H1 (cell line): ENCODE results near the gene CCNI2. TPM values are rescaled to one million over a fixed set of nuclear protein-coding genes. Genes with fewer than 3 reads are reported as not detected.

ENCODE experiments used
- CTCF ChIA-PET: fragments of 300-600 bp; sonication (Branson Sonifier 250); formaldehyde crosslinking; loops from one replicate; lab custom pipeline; 2021; ENCODE audit not compliant: partially characterized antibody; lab: Charles Lee
- POLR2A ChIA-PET: fragments of 300-600 bp; sonication (Branson Sonifier 250); formaldehyde crosslinking; loops from one replicate; lab custom pipeline; 2021; ENCODE audit warnings: inconsistent platforms; ENCODE audit not compliant: partially characterized antibody; lab: Charles Lee
- DNase-seq, 2 experiments: peaks; one replicate each; pipeline versions ENCODE4 v3.0.0 to v3.0.0-alpha.2; 2010 to 2022; ENCODE audit warnings: low spot score in 2 of 2, low read depth in 1 of 2, mixed read lengths in 1 of 2
- FAIRE-seq: peaks from 2 replicates; lab custom pipeline; 2011; peaks lifted over from hg19 to GRCh38; lab: Jason Lieb, UNC
- H2AFZ ChIP-seq: 2 replicates; pipeline ENCODE4 v1.8.1; 2012; ENCODE audit warnings: low read length, inconsistent platforms
- H2AK5ac ChIP-seq: 2 replicates; pipeline ENCODE4 v1.6.1; 2013; ENCODE audit warnings: low read depth, low read length
- H2BK120ac ChIP-seq: replicated peaks from 2 replicates; pipeline ENCODE3; 2013; ENCODE audit warnings: low read depth, low read length, inconsistent platforms
- H2BK12ac ChIP-seq: 2 replicates; pipeline ENCODE4 v1.6.1; 2013; ENCODE audit warnings: low read depth, low read length
- H2BK15ac ChIP-seq: 2 replicates; pipeline ENCODE4 v1.6.1; 2013; ENCODE audit warnings: low read length
- H2BK20ac ChIP-seq: 2 replicates; pipeline ENCODE4 v1.6.1; 2013; ENCODE audit warnings: low read length
- H2BK5ac ChIP-seq: 2 replicates; pipeline ENCODE4 v1.6.1; 2013; ENCODE audit warnings: low read depth, low read length
- H3K14ac ChIP-seq: 2 replicates; pipeline ENCODE4 v1.6.1; 2013; ENCODE audit warnings: inconsistent platforms; ENCODE audit not compliant: insufficient read length
- H3K18ac ChIP-seq: 2 replicates; pipeline ENCODE4 v1.6.1; 2013; ENCODE audit warnings: low read length; ENCODE audit errors: extremely low read depth
- H3K23ac ChIP-seq: 2 replicates; pipeline ENCODE4 v1.6.1; 2013; ENCODE audit warnings: inconsistent platforms; ENCODE audit not compliant: insufficient read length
- H3K23me2 ChIP-seq: 2 replicates; pipeline ENCODE4 v1.6.1; 2013; ENCODE audit warnings: low read depth, low read length
- H3K27ac ChIP-seq: 2 replicates; pipeline ENCODE4 v1.6.1; 2011; ENCODE audit warnings: low read depth, low read length, inconsistent platforms
- H3K27me3 ChIP-seq, 4 experiments: replicated peaks in 1 of 4; 1 replicate in 1 of 4; 2 replicates in 3 of 4; pipeline versions ENCODE4 v1.6.1 to v1.8.1; 2011 to 2013; ENCODE audit warnings: low read length in 3 of 4, mild to moderate bottlenecking in 3 of 4, inconsistent platforms in 2 of 4, mixed read lengths in 2 of 4, moderate library complexity in 1 of 4; ENCODE audit not compliant: control insufficient read depth in 3 of 4, insufficient read depth in 3 of 4; ENCODE audit errors: extremely low read depth in 1 of 4
- H3K36me3 ChIP-seq, 4 experiments: 2 replicates each; pipeline versions ENCODE4 v1.6.1 to v1.8.1; 2011 to 2013; ENCODE audit warnings: mild to moderate bottlenecking in 4 of 4, low read length in 3 of 4, moderate library complexity in 2 of 4, control low read depth in 1 of 4, inconsistent platforms in 1 of 4; ENCODE audit not compliant: insufficient read depth in 4 of 4, control insufficient read depth in 2 of 4
- H3K4ac ChIP-seq: replicated peaks from 2 replicates; pipeline ENCODE3; 2013; ENCODE audit warnings: low read length, low read depth, mixed read lengths, inconsistent platforms; ENCODE audit not compliant: insufficient read length
- H3K4me1 ChIP-seq, 4 experiments: replicated peaks in 1 of 4; 1 replicate in 1 of 4; 2 replicates in 3 of 4; pipeline versions ENCODE4 v1.6.1 to v1.8.1; 2011 to 2013; ENCODE audit warnings: low read length in 3 of 4, inconsistent platforms in 2 of 4, mixed read lengths in 1 of 4; ENCODE audit not compliant: insufficient read depth in 4 of 4, control insufficient read depth in 3 of 4
- H3K4me2 ChIP-seq, 2 experiments: 2 replicates each; pipeline versions ENCODE4 v1.6.1 to v1.8.1; 2011 to 2013; ENCODE audit warnings: low read depth in 2 of 2, low read length in 2 of 2, control low read depth in 1 of 2, inconsistent platforms in 1 of 2, mild to moderate bottlenecking in 1 of 2; ENCODE audit not compliant: insufficient read depth in 1 of 2
- H3K4me3 ChIP-seq, 4 experiments: fragments of 200-600, 300-600 bp in 1 of 4; sonication (generic), shearing (Covaris generic), sonication (Bioruptor Twin) in 1 of 4; 2 replicates each; pipeline versions ENCODE4 v1.5.1 to v1.8.1; 2011 to 2016; ENCODE audit warnings: low read length in 4 of 4, low read depth in 3 of 4, control low read depth in 2 of 4, inconsistent platforms in 2 of 4, mild to moderate bottlenecking in 2 of 4, mixed read lengths in 1 of 4, moderate library complexity in 1 of 4; ENCODE audit not compliant: insufficient read depth in 2 of 4; ENCODE audit errors: extremely low read depth in 1 of 4
- H3K56ac ChIP-seq: replicated peaks from 2 replicates; pipeline ENCODE3; 2013; ENCODE audit warnings: low read depth, mild to moderate bottlenecking, mixed read lengths, low read length, inconsistent platforms; ENCODE audit not compliant: insufficient read length
- H3K79me1 ChIP-seq: 2 replicates; pipeline ENCODE4 v1.6.1; 2013; ENCODE audit warnings: low read depth, low read length, control low read depth
- H3K79me2 ChIP-seq, 2 experiments: 2 replicates each; pipeline versions ENCODE4 v1.6.1 to v1.8.1; 2012 to 2013; ENCODE audit warnings: low read length in 2 of 2, mild to moderate bottlenecking in 2 of 2, inconsistent platforms in 1 of 2; ENCODE audit not compliant: insufficient read depth in 2 of 2, control insufficient read depth in 1 of 2
- H3K9ac ChIP-seq, 4 experiments: replicated peaks in 1 of 4; 1 replicate in 1 of 4; 2 replicates in 3 of 4; pipeline versions ENCODE4 v1.6.1 to v1.8.1; 2011 to 2013; ENCODE audit warnings: low read depth in 3 of 4, low read length in 3 of 4, control low read depth in 2 of 4, mild to moderate bottlenecking in 2 of 4, moderate library complexity in 2 of 4, inconsistent platforms in 1 of 4; ENCODE audit errors: extremely low read depth in 1 of 4
- H3K9me3 ChIP-seq, 2 experiments: 2 replicates each; pipeline versions ENCODE4 v1.6.1 to v1.8.1; 2012 to 2013; ENCODE audit warnings: mild to moderate bottlenecking in 2 of 2, moderate library complexity in 2 of 2, control low read depth in 1 of 2, inconsistent platforms in 1 of 2, low read depth in 1 of 2, low read length in 1 of 2, mixed read lengths in 1 of 2; ENCODE audit not compliant: insufficient read depth in 2 of 2
- H4K20me1 ChIP-seq, 2 experiments: replicated peaks in 1 of 2; 2 replicates each; pipeline versions ENCODE3 to v1.8.1; 2011 to 2013; ENCODE audit warnings: inconsistent platforms in 2 of 2, low read length in 2 of 2, mild to moderate bottlenecking in 1 of 2; ENCODE audit not compliant: insufficient read depth in 2 of 2, control insufficient read depth in 1 of 2
- H4K5ac ChIP-seq: 2 replicates; pipeline ENCODE4 v1.6.1; 2013; ENCODE audit warnings: low read length, low read depth, mixed read lengths, inconsistent platforms; ENCODE audit not compliant: insufficient read length
- H4K8ac ChIP-seq: 2 replicates; pipeline ENCODE4 v1.8.0; 2013; ENCODE audit warnings: mild to moderate bottlenecking, moderate library complexity, low read length, inconsistent platforms; ENCODE audit not compliant: insufficient read depth; ENCODE audit errors: extremely low read depth
- H4K91ac ChIP-seq: replicated peaks from 2 replicates; pipeline ENCODE3; 2013; ENCODE audit warnings: low read length, mixed read lengths, inconsistent platforms; ENCODE audit not compliant: insufficient read length
- SRF ChIP-seq: IDR thresholded peaks from 2 replicates; pipeline ENCODE4 v1.6.1; 2011; ENCODE audit warnings: mild to moderate bottlenecking, low read depth, low read length, moderate library complexity
- TBP ChIP-seq: IDR thresholded peaks from 2 replicates; pipeline ENCODE4 v1.6.1; 2011; ENCODE audit warnings: low read depth, low read length, improper control_type of control experiment
- WGBS, 2 experiments: shearing (Covaris generic) in 1 of 2; methylation state at CpG; one replicate each; pipeline versions ENCODE4 v1.1.6 to v1.1.7; 2013 to 2015; ENCODE audit warnings: low lambda C conversion rate in 2 of 2, mixed read lengths in 2 of 2, inconsistent platforms in 1 of 2, low coverage in 1 of 2, missing lambda C conversion rate in 1 of 2; ENCODE audit not compliant: insufficient replicate concordance in 2 of 2, insufficient coverage in 1 of 2, insufficient read length in 1 of 2; ENCODE audit errors: extremely low coverage in 1 of 2, missing lambda C conversion rate in 1 of 2; 5-methylcytosine and 5-hydroxymethylcytosine counted together
- polyA plus RNA-seq, 7 experiments: library from polyadenylated mRNA; depleted of rRNA in 3 of 7; stranded (reverse) in 5 of 7; unstranded in 2 of 7; fragments of >200 nt in 5 of 7; fragments of 200-250 nt in 2 of 7; gene quantifications; 1 replicate in 5 of 7; 2 replicates in 1 of 7; 4 replicates in 1 of 7; pipeline versions ENCODE4 v1.2.1 to v1.2.3, GENCODE V29; 2011 to 2013; ENCODE audit warnings: missing spikeins in 2 of 7, mixed read lengths in 2 of 7
- total RNA-seq: library from RNA; stranded (reverse); fragmentation: NEBNext Ultra II Directional; extraction: Animal tissue kit (Norgen Biotek cat#: 25700); gene quantifications from 2 replicates; pipeline ENCODE4 v1.2.1, GENCODE V29; 2021

CCNI2 gene
- total and polyA plus RNA-seq, 2 of the 8 experiments (the other 6 are each of a cell fraction or from before 2014, with no cell fraction given), result 1.3 to 1.4 TPM

- Histone ChIP-seq H3K36me3 (no peaks in the 10 kb centered on the region), H3K9me3 (no peaks in the 10 kb centered on the region), H2BK5ac (no peak overlapping the region), H2BK12ac (no peak overlapping the region), H2BK15ac (no peak overlapping the region), H4K91ac (no peak overlapping the region), H2BK120ac (no peak overlapping the region), H2AFZ (no peak overlapping the region), H3K4me3 (no peak overlapping the region), H3K4me2 (no peak overlapping the region)
- CTCF ChIA-PET, result interaction anchor here (1.4 kb wide), 1 partner anchor 22 kb away, joined by 5 read pairs; no protein-coding TSS in a partner anchor
- DNase-seq, result no peak
- TF ChIP-seq SRF (no peak), TBP (no peak)
- TF ChIP-seq, all 59 proteins: peak for 0
- H3K79me1 ChIP-seq, result no peaks in the 10 kb centered on the region
- peaks cover 10% of the 10 kb centered on the region for H3K23me2 ChIP-seq
- H3K23ac ChIP-seq, result no peak overlapping the region
- POLR2A ChIA-PET, result no interaction called here
- no peak overlapping the region for H3K18ac ChIP-seq
- H3K14ac ChIP-seq, result no peak overlapping the region
- H4K5ac ChIP-seq, result no peak overlapping the region
- H3K4ac ChIP-seq, result no peak overlapping the region
- WGBS, 2 experiments, result 90% methylated on average over 3 of the region's 3 CpGs; no CpG with 5 or more reads in 1 of the 2 experiments
- no peak overlapping the region for H2BK20ac ChIP-seq
- peaks cover 0 to 3% of the 10 kb centered on the region in 2 experiments; a peak in 1 of 4 replicates for H3K79me2 ChIP-seq
- H4K20me1 ChIP-seq, result peaks cover 0 to 3% of the 10 kb centered on the region in 2 experiments
- no peak overlapping the region for H3K27ac ChIP-seq
- peaks cover 2 to 45% (median 31%) of the 10 kb centered on the region in 4 experiments for H3K27me3 ChIP-seq
- peaks cover 0 to 9% (median 1%) of the 10 kb centered on the region in 4 experiments; a peak in 5 of 7 replicates for H3K4me1 ChIP-seq
- H3K9ac ChIP-seq, result no peak overlapping the region
- H4K8ac ChIP-seq, result no peak overlapping the region
- H3K56ac ChIP-seq, result no peak overlapping the region
- H2AK5ac ChIP-seq, result no peak overlapping the region
- FAIRE-seq, result no peak
Observed at GRCh38 chr5:132779961-132780360, 32.7 kb downstream of the CCNI2 start.
